Activated CD8-positive, alpha-beta memory T cell treated with anti-CD3 and anti-CD28 coated beads, Interleukin-2, amount 50 U/mL, for 4 hours (primary cell): ENCODE measurements around the gene ARF1.

ENCODE experiments used
- DNase-seq: peaks from one replicate; pipeline ENCODE4 v3.0.0-alpha.2; 2020

ARF1 gene

DNA sequence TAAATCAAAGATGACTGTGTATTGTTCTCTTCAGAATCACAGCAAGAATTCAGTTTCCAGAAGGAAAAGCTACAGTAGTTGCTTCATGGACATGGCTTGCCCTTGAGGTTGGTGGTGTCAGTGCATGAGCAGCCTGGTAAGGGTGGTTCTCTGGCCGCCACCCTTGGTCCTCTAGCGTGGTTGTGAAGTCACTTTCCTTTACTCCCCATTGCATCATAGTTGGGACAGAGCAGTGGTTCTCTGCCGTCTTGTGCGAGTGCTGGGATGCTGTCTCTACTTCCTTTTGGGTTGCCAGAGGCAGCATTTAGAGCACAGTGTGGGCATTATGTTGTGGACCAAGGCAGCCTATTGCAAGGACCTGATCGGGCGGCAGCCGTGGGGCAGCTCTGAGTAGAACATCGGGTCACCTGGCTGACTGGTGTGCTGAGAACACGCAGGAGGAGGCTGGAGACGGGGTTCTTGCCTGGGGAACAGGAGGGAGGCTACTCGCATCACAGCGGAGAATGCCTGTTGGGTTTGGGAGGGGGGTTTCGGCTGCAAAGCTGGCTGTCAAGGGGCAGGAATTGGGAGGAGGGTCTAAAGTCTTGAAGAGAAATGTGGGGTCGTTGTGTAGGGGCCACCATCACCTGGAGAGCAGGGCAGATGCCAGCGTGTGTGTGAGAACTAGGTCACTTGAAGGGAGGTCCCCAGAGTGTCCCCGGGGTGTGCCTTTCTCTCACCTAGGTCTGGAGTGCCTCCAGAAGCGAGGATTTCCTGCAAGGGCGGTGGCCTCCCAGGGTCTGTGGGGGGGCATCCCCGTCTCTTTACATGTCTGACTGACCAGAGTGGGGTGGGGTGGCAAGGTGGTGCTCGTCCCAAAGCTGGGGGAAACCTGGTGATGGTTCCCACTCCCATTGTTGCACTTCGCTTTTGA lies 6.3 kb downstream of the ARF1 start:
- no peak for DNase-seq

DNA sequence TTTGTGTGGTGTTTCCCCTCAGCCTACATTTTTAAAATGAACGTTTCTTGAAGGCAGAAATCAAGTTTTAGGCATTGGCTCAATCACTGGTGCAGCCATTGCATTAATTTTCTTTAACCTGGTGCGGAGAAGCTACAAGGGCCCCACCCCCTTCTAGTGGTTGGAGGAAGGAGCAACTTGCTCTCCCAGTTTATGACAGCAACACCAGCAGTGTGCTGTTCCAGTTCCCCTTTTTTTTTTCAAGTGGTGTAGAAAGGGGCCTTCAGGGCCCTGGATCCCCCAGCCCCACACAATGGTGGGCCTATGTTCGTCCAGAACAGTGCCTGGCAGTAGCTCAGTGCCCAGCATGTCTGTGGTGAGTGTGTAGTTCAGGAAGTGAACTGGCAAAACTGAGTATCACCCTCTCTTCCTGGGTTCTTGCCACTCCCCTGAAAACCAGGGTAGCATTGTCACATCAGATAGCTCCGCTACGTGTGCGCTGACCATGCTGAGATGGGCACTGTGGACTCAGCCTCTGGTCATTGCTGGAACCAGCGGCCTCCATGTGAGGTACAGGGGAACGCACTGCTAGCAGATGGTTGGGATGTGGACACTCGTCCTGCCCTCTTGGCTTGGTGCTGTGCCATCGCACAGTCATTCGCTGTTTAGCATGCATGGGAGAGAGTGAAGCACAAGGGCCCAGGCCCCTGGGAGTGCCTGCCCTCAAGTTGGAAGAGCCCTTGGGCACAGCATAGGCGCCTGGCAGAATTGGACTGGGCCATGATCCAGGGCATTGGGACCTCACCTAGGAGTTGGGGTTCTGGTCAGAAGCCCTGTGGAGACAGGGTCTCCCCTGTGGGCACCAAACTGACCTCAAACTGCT lies 7.2 kb downstream of the ARF1 start:
- DNase-seq = no peak

DNA sequence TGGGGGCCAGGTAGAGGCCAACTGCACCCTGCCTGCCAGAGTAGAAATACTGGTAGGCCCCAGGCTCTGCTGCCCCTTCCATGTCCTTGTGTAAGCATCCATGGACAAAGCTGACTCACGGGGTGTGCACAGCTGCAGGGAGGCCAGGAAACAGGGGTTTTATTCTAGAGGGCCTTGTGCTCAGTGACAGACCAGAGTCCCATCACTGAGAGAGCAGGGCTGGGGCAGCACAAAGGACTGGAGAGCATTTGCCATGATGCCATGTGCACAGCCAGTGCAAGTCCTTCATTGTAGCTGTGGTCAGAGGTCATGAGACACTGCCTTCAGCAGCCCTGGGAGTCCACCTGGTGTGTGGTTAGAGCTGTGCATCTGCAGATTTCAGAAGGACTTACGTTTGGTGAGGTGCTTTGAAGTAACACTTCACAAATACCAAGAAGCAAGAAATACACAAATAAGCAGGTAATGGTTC lies 8.1 kb downstream of the ARF1 start:
- DNase-seq = no peak

DNA sequence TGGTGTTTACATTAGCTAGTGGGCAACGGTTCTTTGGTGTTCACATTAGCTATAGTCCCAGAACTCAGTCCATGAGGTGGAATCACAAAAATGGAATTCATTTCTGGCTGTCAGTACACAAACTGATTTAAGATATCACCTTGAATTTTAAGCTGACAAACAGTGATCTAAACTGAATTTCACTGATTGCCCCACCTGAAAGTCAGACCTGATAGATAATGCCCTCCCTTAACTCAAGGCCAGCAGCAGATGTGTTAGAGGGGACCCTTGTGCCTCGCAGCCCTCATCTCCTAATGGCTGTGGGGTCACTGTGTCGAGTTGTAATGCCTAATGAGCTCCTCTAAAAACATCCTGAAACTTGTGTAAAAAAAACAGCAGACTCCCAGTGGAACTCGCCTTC lies 8.6 kb downstream of the ARF1 start:
- DNase-seq = no peak

DNA sequence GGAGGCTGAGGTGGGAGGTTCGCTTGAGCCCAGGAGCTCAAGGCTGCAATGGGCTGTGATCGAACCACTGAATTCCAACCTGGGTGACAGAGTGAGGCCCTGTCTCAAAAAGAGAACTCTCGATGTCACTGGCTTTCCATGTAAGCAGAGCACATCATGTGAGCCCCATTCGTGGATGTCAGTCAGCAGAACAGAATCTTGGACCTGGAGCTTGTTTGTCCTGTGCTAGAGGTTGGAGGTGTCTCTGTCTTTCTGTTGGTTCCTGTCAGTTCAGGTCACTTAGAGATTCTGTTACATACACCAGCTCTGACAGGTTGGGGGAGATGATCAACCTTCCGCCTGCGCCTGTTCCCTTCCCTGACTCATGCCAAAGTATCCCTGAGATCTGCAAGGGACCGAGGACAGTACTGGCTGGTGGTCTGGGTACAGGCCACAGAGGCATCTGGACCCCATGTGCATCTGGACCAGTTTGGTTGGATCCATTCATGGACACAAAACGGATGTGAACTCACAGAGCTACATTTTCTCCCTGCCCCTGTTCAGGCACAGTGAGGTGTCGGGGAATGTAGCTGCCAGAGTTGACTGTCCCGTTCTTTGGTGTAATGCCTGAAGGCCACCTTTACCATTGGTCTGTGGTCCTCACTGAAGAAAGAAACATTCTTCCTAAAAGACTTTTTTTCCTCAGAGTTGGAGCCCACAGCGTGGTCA lies 10.0 kb downstream of the ARF1 start:
- DNase-seq = no peak

DNA sequence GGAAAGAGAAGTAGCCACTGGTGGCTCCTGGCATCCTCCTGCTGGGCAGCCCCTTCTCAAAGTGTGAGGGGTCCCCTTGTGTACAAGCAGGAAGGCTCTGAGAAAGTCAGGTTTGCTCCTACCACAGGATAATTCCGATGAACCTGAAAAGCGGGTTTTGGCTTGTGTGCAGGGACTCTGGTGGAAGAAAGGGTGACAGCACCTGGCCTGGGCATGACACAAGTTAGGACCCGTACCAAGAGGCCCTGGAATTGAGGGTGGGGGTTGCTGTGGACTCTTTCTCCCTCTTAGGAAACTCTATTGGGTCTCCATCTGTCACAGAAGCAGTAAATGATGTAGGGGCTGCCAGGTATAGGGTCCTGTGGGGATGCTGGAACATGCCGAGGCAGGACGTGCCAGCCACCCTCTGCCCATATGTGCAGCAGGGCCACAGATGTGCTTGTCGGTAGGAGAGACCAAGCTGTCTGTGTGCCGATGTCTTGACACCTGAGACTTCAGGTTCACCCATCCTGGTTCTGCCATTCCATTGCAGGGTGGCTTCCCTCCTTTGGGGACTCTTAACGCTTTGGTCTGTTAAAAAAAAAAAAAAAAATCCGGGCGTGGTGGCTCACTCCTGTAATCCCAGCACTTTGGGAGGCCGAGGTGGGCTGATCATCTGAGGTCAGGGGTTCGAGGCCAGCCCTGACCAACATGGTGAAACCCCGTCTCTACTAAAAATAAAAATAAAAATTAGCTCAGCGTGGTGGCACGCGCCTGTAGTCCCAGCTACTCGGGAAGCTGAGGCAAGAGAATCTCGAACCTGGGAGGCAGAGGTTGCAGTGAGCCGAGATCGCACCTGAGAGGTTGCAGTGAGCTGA lies 10.8 kb downstream of the ARF1 start:
- DNase-seq = no peak

DNA sequence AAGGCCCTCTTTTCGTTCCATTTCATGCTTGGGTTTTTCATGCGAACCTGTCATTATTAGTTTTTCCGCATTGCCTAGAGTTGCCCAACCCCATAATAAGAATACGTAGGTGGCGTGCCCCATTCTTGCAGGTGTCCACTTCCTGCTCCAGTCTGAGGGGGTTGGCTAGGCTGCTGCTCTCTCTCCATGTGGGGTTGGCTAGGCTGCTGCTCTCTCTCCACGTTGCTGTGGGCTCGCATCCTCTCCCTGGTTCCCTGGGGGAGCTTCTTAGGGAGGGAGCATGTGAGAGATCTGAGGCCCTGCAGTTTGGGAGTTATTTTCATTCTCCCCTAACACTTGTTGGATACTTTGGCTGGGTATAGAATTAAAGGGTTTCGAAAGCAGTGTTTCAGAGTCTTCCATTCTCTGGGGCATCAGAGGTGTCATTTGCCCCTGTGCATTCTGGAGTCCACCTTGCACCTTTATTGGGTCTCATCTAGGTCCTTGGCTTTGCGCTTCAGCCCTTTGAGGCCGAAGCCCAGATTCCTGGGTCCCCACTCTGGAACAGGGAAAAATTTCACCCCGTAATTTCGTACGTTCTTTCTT lies 12.0 kb downstream of the ARF1 start:
- no peak for DNase-seq

DNA sequence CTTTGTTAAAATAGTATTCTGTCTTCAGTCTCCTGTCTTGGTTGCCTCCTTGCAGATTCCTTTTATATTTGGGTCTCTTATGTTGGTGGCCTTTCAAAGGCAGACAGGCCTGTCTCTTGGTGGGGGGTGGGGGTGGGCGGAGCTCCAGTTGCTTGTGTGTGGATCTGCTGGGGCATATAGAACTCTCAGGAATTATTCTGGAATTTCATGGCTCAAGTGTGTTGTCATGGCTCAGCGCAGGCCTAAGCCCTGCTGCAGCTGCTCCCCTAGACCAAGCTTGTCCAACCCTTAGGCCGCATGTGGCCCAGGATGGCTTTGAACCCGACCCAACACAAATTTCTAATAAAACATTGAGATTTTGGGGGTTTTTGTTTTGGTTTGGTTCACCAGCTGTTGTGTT lies 12.7 kb downstream of the ARF1 start:
- DNase-seq = no peak

DNA sequence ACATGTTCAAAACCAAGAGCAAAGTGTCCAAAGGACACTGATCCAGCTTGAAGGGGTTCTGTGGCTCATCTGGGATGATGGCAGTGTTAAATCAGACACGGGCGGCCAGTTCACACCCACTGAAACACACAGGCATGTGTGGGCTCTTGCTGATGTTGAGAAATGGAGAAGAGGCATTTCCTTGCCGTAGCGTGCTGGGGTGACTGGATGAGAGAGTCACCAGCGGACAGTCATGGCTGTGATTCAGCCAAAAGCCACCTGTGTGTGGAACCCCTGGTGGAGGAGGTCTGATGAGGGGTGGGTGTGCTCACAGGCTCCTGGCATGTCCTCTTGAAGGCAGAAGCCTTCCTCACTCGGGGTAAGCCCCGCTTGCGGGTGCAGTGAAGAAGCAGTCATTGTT lies 13.4 kb downstream of the ARF1 start:
- DNase-seq = no peak

DNA sequence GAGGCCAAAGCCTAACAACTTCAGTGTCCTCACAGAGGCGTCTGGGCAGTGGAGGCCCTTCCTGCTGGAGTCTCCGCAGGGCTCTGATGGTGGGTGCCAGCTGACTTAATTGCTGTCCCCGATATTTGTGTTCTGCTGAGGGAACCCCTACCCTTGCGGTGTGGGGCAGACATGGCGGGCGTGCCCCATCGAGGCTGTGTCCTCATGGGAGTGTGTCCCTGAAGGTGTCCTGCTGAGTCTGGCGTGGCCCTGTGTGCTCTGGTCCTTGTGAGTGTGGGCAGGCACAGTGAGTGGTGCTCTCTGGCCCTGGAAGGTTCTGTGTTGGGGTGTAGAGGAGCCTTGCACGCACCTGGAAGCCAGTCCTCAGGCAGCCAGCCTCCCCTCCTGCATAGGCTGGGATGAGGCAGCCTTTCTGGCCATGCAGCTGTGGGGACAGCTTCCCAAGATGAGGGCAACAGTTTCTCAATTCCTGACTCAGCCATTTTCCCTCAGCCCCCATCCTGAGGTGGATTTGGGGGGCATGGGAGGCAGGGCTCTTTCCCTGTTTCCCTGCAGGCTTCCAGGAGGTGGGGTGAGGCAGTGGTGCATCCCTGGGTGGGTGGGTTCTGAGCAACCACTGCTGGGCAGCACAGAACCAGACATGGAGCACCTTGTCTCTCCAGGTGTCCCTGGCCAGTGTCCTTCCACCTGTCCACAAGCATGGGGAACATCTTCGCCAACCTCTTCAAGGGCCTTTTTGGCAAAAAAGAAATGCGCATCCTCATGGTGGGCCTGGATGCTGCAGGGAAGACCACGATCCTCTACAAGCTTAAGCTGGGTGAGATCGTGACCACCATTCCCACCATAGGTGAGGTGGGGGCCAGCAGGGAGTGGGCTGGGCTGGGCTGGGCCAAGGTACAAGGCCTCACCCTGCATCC lies 14.2 kb downstream of the ARF1 start:
- no peak for DNase-seq

DNA sequence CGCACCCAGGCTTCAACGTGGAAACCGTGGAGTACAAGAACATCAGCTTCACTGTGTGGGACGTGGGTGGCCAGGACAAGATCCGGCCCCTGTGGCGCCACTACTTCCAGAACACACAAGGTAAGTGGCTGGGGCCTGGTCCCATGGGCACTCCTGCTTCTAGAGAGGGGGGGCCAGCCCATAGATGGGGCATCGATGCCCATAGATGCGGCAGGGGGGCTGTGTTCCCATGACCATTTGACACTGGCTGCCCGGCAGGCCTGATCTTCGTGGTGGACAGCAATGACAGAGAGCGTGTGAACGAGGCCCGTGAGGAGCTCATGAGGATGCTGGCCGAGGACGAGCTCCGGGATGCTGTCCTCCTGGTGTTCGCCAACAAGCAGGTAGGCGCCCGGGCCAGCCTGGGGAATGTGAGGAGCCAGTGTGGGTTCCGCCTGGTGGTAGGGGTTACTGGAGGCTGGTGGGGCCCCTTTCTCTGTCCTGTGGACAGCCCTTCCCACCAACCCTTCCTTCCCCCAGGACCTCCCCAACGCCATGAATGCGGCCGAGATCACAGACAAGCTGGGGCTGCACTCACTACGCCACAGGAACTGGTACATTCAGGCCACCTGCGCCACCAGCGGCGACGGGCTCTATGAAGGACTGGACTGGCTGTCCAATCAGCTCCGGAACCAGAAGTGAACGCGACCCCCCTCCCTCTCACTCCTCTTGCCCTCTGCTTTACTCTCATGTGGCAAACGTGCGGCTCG lies 15.0 kb downstream of the ARF1 start:
- peak; percentile 11 for DNase-seq

DNA sequence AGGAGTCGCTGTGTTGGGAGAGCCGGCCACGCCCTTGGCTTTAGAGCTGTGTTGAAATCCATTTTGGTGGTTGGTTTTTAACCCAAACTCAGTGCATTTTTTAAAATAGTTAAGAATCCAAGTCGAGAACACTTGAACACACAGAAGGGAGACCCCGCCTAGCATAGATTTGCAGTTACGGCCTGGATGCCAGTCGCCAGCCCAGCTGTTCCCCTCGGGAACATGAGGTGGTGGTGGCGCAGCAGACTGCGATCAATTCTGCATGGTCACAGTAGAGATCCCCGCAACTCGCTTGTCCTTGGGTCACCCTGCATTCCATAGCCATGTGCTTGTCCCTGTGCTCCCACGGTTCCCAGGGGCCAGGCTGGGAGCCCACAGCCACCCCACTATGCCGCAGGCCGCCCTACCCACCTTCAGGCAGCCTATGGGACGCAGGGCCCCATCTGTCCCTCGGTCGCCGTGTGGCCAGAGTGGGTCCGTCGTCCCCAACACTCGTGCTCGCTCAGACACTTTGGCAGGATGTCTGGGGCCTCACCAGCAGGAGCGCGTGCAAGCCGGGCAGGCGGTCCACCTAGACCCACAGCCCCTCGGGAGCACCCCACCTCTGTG lies 15.9 kb downstream of the ARF1 start:
- no peak for DNase-seq

DNA sequence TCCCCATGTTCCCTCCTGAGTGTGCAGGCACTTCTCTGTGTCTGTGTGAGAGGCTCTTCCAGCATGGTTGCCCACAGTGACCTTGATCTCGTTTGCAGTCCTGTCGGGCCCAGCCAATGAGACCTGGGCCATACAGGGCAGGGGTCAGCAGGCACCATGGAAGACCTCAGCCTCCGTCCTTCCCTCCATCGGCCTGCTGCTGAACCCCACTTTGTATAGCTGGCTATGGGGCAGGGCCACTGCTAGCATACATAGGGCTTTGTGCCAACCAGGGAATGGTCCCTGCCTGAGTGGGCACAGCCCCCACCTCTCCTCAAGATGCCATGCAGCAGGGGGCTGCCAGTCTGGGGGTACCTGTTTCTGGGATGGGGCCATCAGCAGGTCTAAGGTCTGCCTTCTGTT lies 16.8 kb downstream of the ARF1 start:
- no peak for DNase-seq

DNA sequence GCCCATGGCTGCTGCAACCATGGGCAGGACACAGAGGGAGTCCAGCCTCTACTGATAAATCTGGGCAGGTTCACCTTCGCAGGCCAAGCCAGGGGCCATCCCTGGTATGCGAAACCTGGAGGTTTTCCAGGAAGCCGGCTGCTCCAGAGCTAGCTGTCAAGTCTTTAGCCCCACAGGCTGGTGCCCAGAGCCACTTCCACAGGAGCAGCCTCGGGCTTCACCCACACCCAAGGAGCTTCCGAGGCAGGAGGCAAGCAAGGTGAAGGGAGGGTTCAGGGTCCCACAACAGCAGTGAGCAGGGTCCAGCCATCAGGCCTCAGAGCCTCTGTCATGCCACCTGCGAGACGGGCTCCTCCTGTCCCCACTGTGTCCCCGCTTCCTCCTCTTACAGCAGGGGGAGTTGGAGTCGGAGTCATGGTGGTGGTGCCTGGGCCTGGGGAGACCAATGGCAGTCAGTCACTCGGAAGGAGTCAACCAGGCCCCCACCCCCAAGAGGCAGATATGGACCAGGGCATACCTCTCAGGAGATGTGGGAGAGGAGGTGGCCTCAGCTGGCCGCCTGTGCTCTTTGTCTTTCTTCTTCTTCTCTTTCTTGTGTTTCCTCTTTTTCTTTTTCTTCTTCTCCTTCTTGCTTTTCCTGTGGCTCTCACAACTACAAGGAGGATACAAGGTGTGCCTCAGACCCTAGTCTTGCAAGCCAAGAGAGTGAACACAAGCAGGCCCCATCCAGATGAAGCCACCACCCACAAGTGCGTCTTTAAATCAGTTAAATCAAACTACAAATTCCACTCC lies 18.5 kb downstream of the ARF1 start:
- no peak for DNase-seq

DNA sequence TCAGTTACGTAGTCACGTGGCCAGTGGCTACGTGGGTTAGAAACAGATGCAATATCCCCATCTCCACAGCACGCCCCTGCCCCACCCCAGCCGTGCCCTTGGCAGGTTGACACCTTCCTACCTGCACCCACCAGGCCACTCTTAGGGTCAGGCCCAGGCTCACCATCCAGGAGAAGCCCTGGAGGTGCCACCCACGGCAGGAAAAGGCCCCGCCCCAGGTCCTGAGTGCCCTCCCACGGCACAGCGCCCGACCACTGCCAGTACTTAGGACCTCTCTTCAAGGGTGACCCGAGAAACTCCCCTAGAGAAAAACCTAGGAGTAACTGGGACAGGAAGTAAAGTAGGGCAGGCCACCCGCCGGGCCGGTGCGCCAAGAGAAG lies 19.1 kb downstream of the ARF1 start:
- no peak for DNase-seq

DNA sequence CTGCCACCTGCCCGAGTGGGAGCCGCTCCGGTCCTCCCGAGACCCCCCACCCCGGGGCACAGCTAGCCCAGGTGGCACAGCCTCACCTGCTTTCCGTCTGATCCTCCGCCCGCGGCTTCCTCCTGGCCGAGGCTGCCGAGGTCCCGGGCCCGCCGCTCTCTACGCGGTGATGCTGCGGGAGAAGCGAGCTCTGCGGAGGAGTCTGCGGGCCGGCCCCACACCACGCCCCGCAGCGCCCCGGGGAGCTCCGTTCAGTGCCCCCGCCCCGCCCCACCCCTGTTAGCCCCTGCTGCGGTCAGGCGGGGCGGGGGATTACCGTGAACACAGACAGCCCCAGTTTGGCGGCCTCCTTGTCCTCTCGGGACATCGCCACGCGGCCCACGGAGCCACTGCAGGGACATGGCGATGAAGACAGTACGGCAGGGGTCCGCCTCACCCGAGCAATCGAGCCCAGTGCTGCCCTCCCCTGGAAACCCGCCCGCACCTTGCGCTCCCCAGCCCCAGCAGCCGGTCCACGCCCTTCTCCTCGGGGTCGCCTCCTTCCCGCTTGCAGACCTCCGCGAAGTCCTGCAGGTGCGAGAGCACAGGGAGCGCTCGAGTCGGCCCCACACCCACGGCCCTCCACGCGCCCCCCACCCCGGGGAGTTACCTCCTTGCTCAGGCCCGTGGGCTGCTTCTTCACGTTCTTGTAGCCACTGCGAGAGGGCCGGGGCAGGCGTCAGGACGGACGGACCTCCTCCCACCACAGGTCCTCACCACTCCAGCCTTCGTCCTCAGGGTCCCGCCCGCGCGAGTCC lies 19.7 kb downstream of the ARF1 start:
- DNase-seq = peak; percentile 61

DNA sequence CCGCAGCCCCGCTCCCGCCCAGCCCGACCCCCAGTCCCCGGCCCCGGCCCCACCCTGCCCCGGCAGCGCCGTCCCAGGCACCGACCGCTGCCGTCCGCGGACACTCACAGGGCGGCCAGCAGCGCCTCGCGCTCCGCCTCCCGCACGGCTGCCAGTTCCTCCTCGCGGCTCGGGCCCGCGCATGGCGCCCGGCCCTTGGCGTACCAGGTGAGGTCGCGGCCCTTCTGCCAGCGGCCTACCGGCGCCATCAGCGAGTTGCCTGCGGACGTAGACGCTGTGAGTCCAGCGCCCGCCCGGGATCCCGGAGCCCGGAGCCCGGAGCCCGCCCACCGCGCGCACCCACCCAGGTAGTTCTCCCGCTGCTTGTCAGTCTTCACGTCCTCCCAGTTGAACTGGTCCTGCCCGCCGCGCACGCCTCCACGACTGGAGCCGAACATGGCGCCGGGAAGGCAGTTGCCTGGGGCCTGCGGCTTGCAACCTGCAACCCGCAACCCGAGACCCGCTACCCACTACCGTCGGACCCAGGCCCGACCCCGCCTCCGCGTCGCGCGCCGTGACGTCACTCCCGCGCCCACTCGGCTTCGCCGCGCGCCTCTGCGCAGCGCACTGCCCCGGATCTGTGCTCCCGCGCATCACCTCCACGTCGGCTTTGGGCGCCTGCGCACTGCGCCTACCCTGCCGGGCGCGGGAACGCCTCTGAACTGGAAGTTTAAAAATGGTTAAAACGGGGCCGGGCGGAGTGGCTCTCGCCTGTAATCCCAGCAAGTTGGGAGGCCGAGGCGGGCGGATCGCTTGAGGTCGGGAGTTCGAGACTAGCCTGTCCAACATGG lies 20.5 kb downstream of the ARF1 start, which contains the start of gene C1orf35:
Gene C1orf35 (minus strand): TSS at position 535 of the 830 bp plus-strand sequence. CDS start 98 bp downstream, at position 437.
- peak; percentile 93 for DNase-seq
